Esophagus muscularis mucosa (tissue), 4 donors: ENCODE results near the gene RBM12. TPM values are rescaled to one million over a fixed set of nuclear protein-coding genes. Genes with fewer than 3 reads are reported as not detected.

ENCODE experiments used
- DNase-seq: peaks from one replicate; pipeline ENCODE4 v3.0.0-alpha.2; 2017; ENCODE audit errors: extremely low spot score
- H3K27ac ChIP-seq, 4 donors: fragments of 200-600 bp; sonication (generic); replicated peaks in 1 of 4; 1 replicate in 3 of 4; 2 replicates in 1 of 4; pipeline ENCODE4 v1.5.1; 2016 to 2019; ENCODE audit warnings: mild to moderate bottlenecking in 1 of 4
- H3K27me3 ChIP-seq, 4 donors: fragments of 200-600 bp; sonication (generic); one replicate each; pipeline versions ENCODE4 v1.5.1 to v1.6.0; 2016 to 2019
- H3K36me3 ChIP-seq, 4 donors: fragments of 200-600 bp; sonication (generic); one replicate each; pipeline ENCODE4 v1.5.1; 2016 to 2019
- H3K4me1 ChIP-seq, 4 donors: fragments of 200-600 bp; sonication (generic); one replicate each; pipeline ENCODE4 v1.5.1; 2016 to 2019
- H3K4me3 ChIP-seq, 4 donors: fragments of 200-600 bp; sonication (generic); 1 replicate in 2 of 4; 2 replicates in 2 of 4; pipeline ENCODE4 v1.5.1; 2016 to 2019; ENCODE audit warnings: mild to moderate bottlenecking in 4 of 4, moderate library complexity in 1 of 4
- H3K9me3 ChIP-seq, 4 donors: fragments of 200-600 bp; sonication (generic); 1 replicate in 3 of 4; 2 replicates in 1 of 4; pipeline ENCODE4 v1.5.1; 2016 to 2019
- CTCF ChIP-seq, 3 experiments: fragments of 200-600 bp in 2 of 3; fragments of 450-650 bp in 1 of 3; sonication (generic) in 2 of 3; IDR thresholded peaks; one replicate each; pipeline ENCODE4 v1.5.1; 2017 to 2019; ENCODE audit warnings: antibody characterized with exemption in 3 of 3, mild to moderate bottlenecking in 2 of 3, moderate library complexity in 1 of 3
- EP300 ChIP-seq: sonication (generic); formaldehyde crosslinking; IDR thresholded peaks from one replicate; pipeline ENCODE4 v1.6.1; 2017; ENCODE audit warnings: antibody characterized with exemption
- POLR2A ChIP-seq: fragments of 450-650 bp; IDR thresholded peaks from one replicate; pipeline ENCODE4 v1.6.1; 2017; ENCODE audit warnings: antibody characterized with exemption, moderate library complexity, mild to moderate bottlenecking, low read depth
- POLR2AphosphoS5 ChIP-seq, 2 donors: sonication (generic); formaldehyde crosslinking; IDR thresholded peaks; one replicate each; pipeline ENCODE4 v1.6.1; 2017; ENCODE audit warnings: antibody characterized with exemption in 2 of 2
- WGBS: methylation state at CpG from one replicate; pipeline ENCODE4 v1.1.5; 2018; 5-methylcytosine and 5-hydroxymethylcytosine counted together
- intact Hi-C: fragments of 100-400 bp; cut with DNase I; formaldehyde crosslinking; loops from one replicate; pipeline ENCODE4 v1.15.1; 2023
- total RNA-seq, 4 donors: library from RNA; depleted of rRNA; stranded (reverse); fragments of >200 nt; gene quantifications; one replicate each; pipeline versions ENCODE4 v1.1.0 to v1.2.1, GENCODE V29; 2016

Gene RBM12
- total RNA-seq, 4 donors from 2014 or later: 21.0 to 30.6 (median 24.0) TPM

GRCh38 chr20:35615667-35616464 is 48.8 kb downstream of the RBM12 start, which contains the start of gene SPAG4:
SPAG4 (plus strand) TSS chr20:35615829; CDS start chr20:35616004, 175 bp downstream.
- Histone ChIP-seq H3K4me3 (peak within 1 kb of the TSS; percentile 60 to 75 (median 66)), H3K4me1 (peaks cover 28 to 45% (median 42%) of the 10 kb centered on the region in 4 donors), H3K27me3 (no peaks in the 10 kb centered on the region), H3K27ac (peak within 1 kb of the TSS; percentile 90 to 98 (median 92)), H3K36me3 (peaks cover 0 to 3% (median 0%) of the 10 kb centered on the region in 4 donors), H3K9me3 (no peaks in the 10 kb centered on the region)
- DNase-seq: peak; percentile 100
- intact Hi-C loops: loop anchor here (5.0 kb wide), 1 partner anchor 46 kb away; the partner anchor contains the start of genes CPNE1 and RBM12
- TF ChIP-seq EP300 (no peak), POLR2A (peak; percentile 50), CTCF (IDR thresholded peaks at IDR 0.05) (no peak), POLR2AphosphoS5 (IDR thresholded peaks at IDR 0.05) (peak; percentile 78 to 87)
- under 1% methylated on average over 18 of the region's 68 CpGs for WGBS

DNA sequence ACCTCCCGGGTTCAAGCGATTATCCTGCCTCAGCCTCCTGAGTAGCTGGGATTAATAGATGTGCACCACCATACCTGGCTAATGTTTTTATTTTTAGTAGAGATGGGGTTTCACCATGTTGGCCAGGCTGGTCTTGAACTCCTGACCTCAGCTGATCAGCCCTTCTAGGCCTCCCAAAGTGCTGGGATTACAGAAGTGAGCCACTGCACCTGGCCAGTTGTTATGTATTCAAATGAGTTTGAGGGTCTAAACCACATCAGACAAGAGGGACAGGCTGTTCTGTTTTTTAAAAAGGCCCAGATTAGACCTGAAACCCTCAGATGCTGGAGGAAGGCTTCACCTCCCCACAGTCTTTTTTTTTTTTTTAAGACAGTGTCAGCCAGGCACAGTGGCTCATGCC is 53.2 kb downstream of the RBM12 start:
- Histone ChIP-seq H3K4me3 (no peak overlapping the region), H3K9me3 (no peaks in the 10 kb centered on the region), H3K36me3 (no peaks in the 10 kb centered on the region), H3K4me1 (peaks cover 6 to 10% (median 8%) of the 10 kb centered on the region in 4 donors), H3K27me3 (no peaks in the 10 kb centered on the region), H3K27ac (no peak overlapping the region)
- 79% methylated on average over 2 of the region's 2 CpGs for WGBS
- no peak for DNase-seq
- intact Hi-C loops: no loop called here
- TF ChIP-seq POLR2AphosphoS5 (IDR thresholded peaks at IDR 0.05) (no peak), CTCF (IDR thresholded peaks at IDR 0.05) (no peak), POLR2A (no peak), EP300 (no peak)

GRCh38 chr20:35610833-35611427 is 53.8 kb downstream of the RBM12 start:
- intact Hi-C loops: no loop called here
- WGBS: 98% methylated on average over 9 of the region's 9 CpGs
- no peaks in the 10 kb centered on the region for H3K9me3 ChIP-seq
- TF ChIP-seq POLR2AphosphoS5 (IDR thresholded peaks at IDR 0.05) (no peak), POLR2A (no peak), CTCF (IDR thresholded peaks at IDR 0.05) (no peak), EP300 (no peak)
- no peak overlapping the region for H3K27ac ChIP-seq
- H3K27me3 ChIP-seq: no peaks in the 10 kb centered on the region
- H3K4me3 ChIP-seq: no peak overlapping the region
- no peaks in the 10 kb centered on the region for H3K36me3 ChIP-seq
- peaks cover 6 to 9% (median 8%) of the 10 kb centered on the region in 4 donors for H3K4me1 ChIP-seq
- DNase-seq: no peak

DNA sequence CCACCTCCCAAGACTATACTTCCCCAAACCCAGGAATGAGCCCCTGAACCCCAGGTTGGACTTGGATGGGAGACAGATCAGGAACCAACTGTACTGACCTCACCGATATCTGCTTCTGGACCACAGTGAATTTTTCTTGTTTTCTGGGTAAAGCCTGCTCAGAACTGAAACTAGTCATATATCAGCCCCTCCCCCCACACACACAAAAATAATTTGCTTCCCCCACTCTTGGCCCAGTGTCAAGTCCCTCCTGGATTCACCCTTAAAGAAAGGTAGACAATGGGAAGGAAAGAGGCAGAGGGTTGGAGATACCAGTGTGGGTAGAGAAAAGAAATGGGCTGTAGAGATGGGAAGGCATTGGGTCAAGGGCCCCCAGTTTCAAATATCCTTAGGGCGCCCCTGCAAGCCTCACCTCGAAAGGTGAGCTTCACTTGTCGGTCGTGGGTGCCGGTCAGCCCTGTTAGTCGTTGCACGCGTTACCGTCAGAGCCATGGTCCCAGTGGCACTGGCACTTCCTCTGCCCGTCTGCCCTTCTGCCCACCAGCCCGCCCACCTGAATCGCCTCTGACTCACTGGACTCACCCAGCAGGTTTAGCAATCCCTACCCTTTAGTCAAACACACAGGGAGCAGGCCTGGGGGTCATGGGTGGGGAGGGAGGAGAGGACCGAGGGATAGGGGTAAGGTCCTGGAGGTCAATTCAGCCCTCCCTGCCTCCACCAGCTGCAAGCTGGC is 57.5 kb downstream of the RBM12 start:
- Histone ChIP-seq H3K27ac (no peak overlapping the region), H3K4me3 (no peak overlapping the region), H3K9me3 (no peaks in the 10 kb centered on the region), H3K27me3 (peaks cover 0 to 1% (median 0%) of the 10 kb centered on the region in 4 donors), H3K36me3 (no peaks in the 10 kb centered on the region), H3K4me1 (peaks cover 0 to 3% (median under 1%) of the 10 kb centered on the region in 4 donors)
- intact Hi-C loops: no loop called here
- TF ChIP-seq CTCF (IDR thresholded peaks at IDR 0.05) (no peak), EP300 (no peak), POLR2A (no peak), POLR2AphosphoS5 (IDR thresholded peaks at IDR 0.05) (no peak)
- DNase-seq: no peak
- WGBS: 81% methylated on average over 14 of the region's 14 CpGs
